NB4 (cell line): ENCODE results near the gene LGALS8.

Source experiments
- DNase-seq: peaks from one replicate; pipeline ENCODE4 v3.0.0; 2010; ENCODE audit warnings: low read depth
- H3K4me3 ChIP-seq: one replicate; pipeline ENCODE4 v1.5.1; 2011; ENCODE audit warnings: mild to moderate bottlenecking, low read depth, low read length, moderate library complexity
- CTCF ChIP-seq: IDR thresholded peaks from one replicate; pipeline ENCODE4 v1.5.1; 2012; ENCODE audit warnings: low read depth, low read length
- MAX ChIP-seq: IDR thresholded peaks from 2 replicates; pipeline ENCODE4 v1.6.1; 2011; ENCODE audit warnings: low read depth, low read length
- MYC ChIP-seq: IDR thresholded peaks from 2 replicates; pipeline ENCODE4 v1.6.1; 2011; ENCODE audit warnings: low read depth, low read length
- POLR2A ChIP-seq: IDR thresholded peaks from 2 replicates; pipeline ENCODE4 v1.6.1; 2011; ENCODE audit warnings: mild to moderate bottlenecking; ENCODE audit not compliant: insufficient read length; ENCODE audit errors: extremely low read depth

The LGALS8 gene

GRCh38 chr1:236514703-236515442 lies 8.9 kb upstream of the LGALS8 start:
- TF ChIP-seq MYC (no peak), MAX (no peak), POLR2A (no peak), CTCF (no peak)
- no peak for DNase-seq
- H3K4me3 ChIP-seq = no peak overlapping the region

- no peak overlapping the region for H3K4me3 ChIP-seq
- no peak for DNase-seq
- TF ChIP-seq POLR2A (no peak), CTCF (no peak), MYC (no peak), MAX (no peak)
Observed at GRCh38 chr1:236515443-236515958, 8.3 kb upstream of the LGALS8 start.

GRCh38 chr1:236516929-236517704 lies 6.7 kb upstream of the LGALS8 start:
- no peak for TF ChIP-seq MYC
- TF ChIP-seq CTCF = no peak
- no peak for TF ChIP-seq MAX
- TF ChIP-seq POLR2A = no peak
- no peak for DNase-seq
- H3K4me3 ChIP-seq = no peak overlapping the region

- DNase-seq = no peak
- no peak overlapping the region for H3K4me3 ChIP-seq
- TF ChIP-seq MYC (no peak), CTCF (no peak), MAX (no peak), POLR2A (no peak)
Observed at GRCh38 chr1:236518322-236518721, 5.5 kb upstream of the LGALS8 start.

GRCh38 chr1:236520445-236521005 lies 3.3 kb upstream of the LGALS8 start:
- TF ChIP-seq MYC = no peak
- no peak for TF ChIP-seq POLR2A
- no peak for TF ChIP-seq CTCF
- TF ChIP-seq MAX = no peak
- H3K4me3 ChIP-seq = no peak overlapping the region
- no peak for DNase-seq
